K562 (cell line): ENCODE results near the gene SPRN. TPM values are rescaled to one million over a fixed set of nuclear protein-coding genes. Genes with fewer than 3 reads are reported as not detected.
A peak's percentile ranks its signal among the peaks of the same experiment; 100 is the strongest.

Experiments used
- BACH1 ChIP-seq: fragments of 200-800 bp; sonication (Bioruptor generic); IDR thresholded peaks from 2 replicates; pipeline ENCODE4 v1.6.1; 2016; ENCODE audit warnings: missing genetic modification characterization, missing compliant biosample characterization
- CXXC5 ChIP-seq: fragments of 250-450 bp; sonication (Bioruptor Pico); IDR thresholded peaks from 2 replicates; pipeline ENCODE4 v1.8.0; 2022; ENCODE audit warnings: inconsistent platforms, mild to moderate bottlenecking, moderate library complexity
- FOSL1 ChIP-seq: fragments of 200-800 bp; sonication (Bioruptor generic); conservative IDR thresholded peaks from 2 replicates; pipeline ENCODE4 v1.6.1; 2016; ENCODE audit warnings: missing genetic modification characterization, missing compliant biosample characterization
- FUS ChIP-seq: fragments of 200-400 bp; formaldehyde crosslinking; optimal IDR thresholded peaks from 2 replicates; pipeline ENCODE3; 2017; ENCODE audit warnings: low read depth, low read length
- GABPB1 ChIP-seq: sonication (generic); formaldehyde crosslinking; IDR thresholded peaks from 2 replicates; pipeline ENCODE4 v1.8.0; 2022; ENCODE audit warnings: mild to moderate bottlenecking, missing genetic modification reagents
- HDAC3 ChIP-seq: fragments of 450-650 bp; IDR thresholded peaks from 2 replicates; pipeline ENCODE4 v1.6.1; 2018; ENCODE audit warnings: borderline replicate concordance, mild to moderate bottlenecking, moderate library complexity; ENCODE audit not compliant: partially characterized antibody
- HNRNPK ChIP-seq: fragments of 200-400 bp; formaldehyde crosslinking; IDR thresholded peaks from one replicate; pipeline ENCODE4 v1.6.1; 2018; ENCODE audit warnings: mild to moderate bottlenecking, low read depth, low read length; ENCODE audit not compliant: poor library complexity, severe bottlenecking
- HSF4 ChIP-seq: fragments of 250-450 bp; sonication (Bioruptor Pico); IDR thresholded peaks from 2 replicates; pipeline ENCODE4 v2.1.2; 2022; ENCODE audit warnings: mild to moderate bottlenecking, moderate library complexity, borderline replicate concordance
- KDM4B ChIP-seq, 2 experiments: fragments of 450-650 bp in 1 of 2; sonication (generic) in 1 of 2; IDR thresholded peaks; 2 replicates each; pipeline ENCODE4 v1.6.1; 2016 to 2017; ENCODE audit warnings: borderline replicate concordance in 2 of 2, antibody characterized with exemption in 1 of 2, low read depth in 1 of 2, mild to moderate bottlenecking in 1 of 2
- KDM5B ChIP-seq: fragments of 200-600 bp; sonication (generic); IDR thresholded peaks from 2 replicates; pipeline ENCODE4 v1.6.1; 2012; ENCODE audit warnings: low read depth, mild to moderate bottlenecking, moderate library complexity, low read length, control low read depth, inconsistent platforms; ENCODE audit not compliant: insufficient replicate concordance
- KLF10 ChIP-seq: fragments of 250-450 bp; sonication (Bioruptor Pico); IDR thresholded peaks from 2 replicates; pipeline ENCODE4 v1.6.1; 2021; ENCODE audit warnings: matching md5 sums
- MTA3 ChIP-seq: fragments of 450-650 bp; formaldehyde crosslinking; IDR thresholded peaks from 2 replicates; pipeline ENCODE4 v1.6.1; 2017; ENCODE audit warnings: mild to moderate bottlenecking, borderline replicate concordance
- PHF8 ChIP-seq: fragments of 200-600 bp; sonication (generic); IDR thresholded peaks from 2 replicates; pipeline ENCODE4 v1.6.1; 2012; ENCODE audit warnings: mixed run types, mild to moderate bottlenecking, inconsistent platforms, low read length, moderate library complexity, borderline replicate concordance
- POLR2G ChIP-seq: fragments of 200-400 bp; formaldehyde crosslinking; IDR thresholded peaks from 2 replicates; pipeline ENCODE4 v1.6.1; 2017; ENCODE audit warnings: low read depth, mild to moderate bottlenecking, antibody characterized with exemption, low read length, moderate library complexity
- SP2 ChIP-seq: IDR thresholded peaks from 2 replicates; pipeline ENCODE4 v1.6.1; 2011; ENCODE audit warnings: mild to moderate bottlenecking, low read depth, low read length, moderate library complexity; ENCODE audit not compliant: poor library complexity, severe bottlenecking; ENCODE audit errors: extremely low read depth
- SUPT5H ChIP-seq: fragments of 450-650 bp; IDR thresholded peaks from 2 replicates; pipeline ENCODE4 v1.6.1; 2016
- TRIM24 ChIP-seq, 2 experiments: fragments of 450-650 bp; IDR thresholded peaks; 2 replicates each; pipeline ENCODE4 v1.6.1; 2016
- ZEB2 ChIP-seq: fragments of 450-650 bp; IDR thresholded peaks from 2 replicates; pipeline ENCODE4 v1.6.1; 2016
- ZNF324 ChIP-seq: fragments of 250-450 bp; sonication (Bioruptor Pico); IDR thresholded peaks from 2 replicates; pipeline ENCODE4 v1.4.0; 2020; ENCODE audit warnings: mild to moderate bottlenecking
- polyA plus RNA-seq, 8 experiments: library from polyadenylated mRNA; depleted of rRNA in 4 of 8; stranded (reverse) in 5 of 8; unstranded in 3 of 8; fragments of >200 nt; fragmentation: Nextera tagmentation in 2 of 8; fragmentation: Illumina TruSeq in 1 of 8; extraction: Ambion mirVana in 2 of 8; extraction: Trizol in 1 of 8; gene quantifications; 2 replicates each; pipeline versions ENCODE4 v1.2.1 to v1.2.3, GENCODE V29; 2011 to 2014; ENCODE audit warnings: inconsistent platforms in 1 of 8, missing spikeins in 1 of 8
- total RNA-seq, 7 experiments: library from RNA; depleted of rRNA in 6 of 7; stranded (reverse); fragments of >200 nt in 6 of 7; fragmentation: Illumina TruSeq in 2 of 7; extraction: Trizol in 2 of 7; gene quantifications; 2 replicates each; pipeline versions ENCODE4 v1.2.1 to v1.2.3, GENCODE V29; 2011 to 2021; ENCODE audit warnings: low replicate concordance in 1 of 7
- TF ChIP-seq, protein P1 (sequence below): IDR thresholded peaks from 3 replicates; pipeline ENCODE4 v1.6.1; 2011; ENCODE audit warnings: borderline replicate concordance, mild to moderate bottlenecking; ENCODE audit not compliant: insufficient read length, insufficient read depth
- TF ChIP-seq, protein P2 (sequence below): IDR thresholded peaks from 2 replicates; pipeline ENCODE4 v1.6.1; 2011; ENCODE audit warnings: borderline replicate concordance, low read depth, mild to moderate bottlenecking, moderate library complexity, low read length; ENCODE audit not compliant: insufficient read depth, poor library complexity, severe bottlenecking
- TF ChIP-seq, protein P3 (sequence below): sonication (generic); formaldehyde crosslinking; IDR thresholded peaks from 2 replicates; pipeline ENCODE4 v1.8.0; 2022; ENCODE audit warnings: mild to moderate bottlenecking, missing genetic modification reagents
- TF ChIP-seq, protein P4 (sequence below): sonication (generic); formaldehyde crosslinking; IDR thresholded peaks from 2 replicates; pipeline ENCODE4 v1.9.0; 2022; ENCODE audit warnings: mild to moderate bottlenecking, missing genetic modification reagents

Gene SPRN
- total and polyA plus RNA-seq, 9 of the 15 experiments (the other 6 are each of a cell fraction or from before 2014, with no cell fraction given): 0.04 TPM; not detected in 8

DNA sequence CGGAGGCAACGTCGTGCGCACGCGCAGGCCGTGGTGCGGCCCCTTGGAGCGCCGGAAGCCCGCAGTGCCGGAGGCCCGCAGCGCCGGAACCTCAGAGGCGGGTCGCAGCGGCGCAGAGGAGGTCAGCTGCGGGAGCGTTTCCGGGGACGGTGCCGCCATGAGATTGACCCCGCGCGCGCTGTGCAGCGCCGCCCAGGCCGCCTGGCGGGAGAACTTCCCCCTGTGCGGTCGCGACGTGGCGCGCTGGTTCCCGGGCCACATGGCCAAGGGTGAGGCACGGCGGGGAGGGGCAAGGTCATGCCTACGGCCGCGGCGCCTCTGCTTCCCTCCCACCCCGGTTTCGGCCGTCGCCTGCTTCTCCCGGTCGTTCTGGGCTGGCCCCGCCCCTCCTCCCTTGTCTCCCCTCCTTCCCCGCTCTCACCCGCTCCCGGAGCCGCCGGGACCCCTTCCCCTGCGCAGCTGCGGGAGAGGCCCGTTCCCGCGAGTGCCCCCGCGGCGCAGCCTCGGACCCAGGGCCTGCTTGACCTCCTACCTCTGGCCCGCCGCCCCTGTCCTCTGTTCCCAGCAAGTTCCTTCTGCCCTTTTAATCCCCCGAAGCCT is 30.3 kb downstream of the SPRN start, which contains the start of gene MTG1 (continued):
- no peak for TF ChIP-seq HDAC3
- peak in 1 of 2 experiments; percentile 82; a peak in 2 of 4 replicates for TF ChIP-seq TRIM24 (IDR thresholded peaks at IDR 0.05)
- no peak for TF ChIP-seq SP2
- TF ChIP-seq, protein P1, sequence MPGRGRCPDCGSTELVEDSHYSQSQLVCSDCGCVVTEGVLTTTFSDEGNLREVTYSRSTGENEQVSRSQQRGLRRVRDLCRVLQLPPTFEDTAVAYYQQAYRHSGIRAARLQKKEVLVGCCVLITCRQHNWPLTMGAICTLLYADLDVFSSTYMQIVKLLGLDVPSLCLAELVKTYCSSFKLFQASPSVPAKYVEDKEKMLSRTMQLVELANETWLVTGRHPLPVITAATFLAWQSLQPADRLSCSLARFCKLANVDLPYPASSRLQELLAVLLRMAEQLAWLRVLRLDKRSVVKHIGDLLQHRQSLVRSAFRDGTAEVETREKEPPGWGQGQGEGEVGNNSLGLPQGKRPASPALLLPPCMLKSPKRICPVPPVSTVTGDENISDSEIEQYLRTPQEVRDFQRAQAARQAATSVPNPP: no peak
- peak; percentile 43; the same call in 1 of the 2 replicates for TF ChIP-seq FOSL1 (tag)
- peak; percentile 75; the same call in 1 of the 2 replicates for TF ChIP-seq PHF8
- TF ChIP-seq FUS: peak; percentile 36
- TF ChIP-seq, protein P2, sequence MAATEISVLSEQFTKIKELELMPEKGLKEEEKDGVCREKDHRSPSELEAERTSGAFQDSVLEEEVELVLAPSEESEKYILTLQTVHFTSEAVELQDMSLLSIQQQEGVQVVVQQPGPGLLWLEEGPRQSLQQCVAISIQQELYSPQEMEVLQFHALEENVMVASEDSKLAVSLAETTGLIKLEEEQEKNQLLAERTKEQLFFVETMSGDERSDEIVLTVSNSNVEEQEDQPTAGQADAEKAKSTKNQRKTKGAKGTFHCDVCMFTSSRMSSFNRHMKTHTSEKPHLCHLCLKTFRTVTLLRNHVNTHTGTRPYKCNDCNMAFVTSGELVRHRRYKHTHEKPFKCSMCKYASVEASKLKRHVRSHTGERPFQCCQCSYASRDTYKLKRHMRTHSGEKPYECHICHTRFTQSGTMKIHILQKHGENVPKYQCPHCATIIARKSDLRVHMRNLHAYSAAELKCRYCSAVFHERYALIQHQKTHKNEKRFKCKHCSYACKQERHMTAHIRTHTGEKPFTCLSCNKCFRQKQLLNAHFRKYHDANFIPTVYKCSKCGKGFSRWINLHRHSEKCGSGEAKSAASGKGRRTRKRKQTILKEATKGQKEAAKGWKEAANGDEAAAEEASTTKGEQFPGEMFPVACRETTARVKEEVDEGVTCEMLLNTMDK: peak; percentile 75
- TF ChIP-seq ZEB2: peak; percentile 56
- TF ChIP-seq, protein P3, sequence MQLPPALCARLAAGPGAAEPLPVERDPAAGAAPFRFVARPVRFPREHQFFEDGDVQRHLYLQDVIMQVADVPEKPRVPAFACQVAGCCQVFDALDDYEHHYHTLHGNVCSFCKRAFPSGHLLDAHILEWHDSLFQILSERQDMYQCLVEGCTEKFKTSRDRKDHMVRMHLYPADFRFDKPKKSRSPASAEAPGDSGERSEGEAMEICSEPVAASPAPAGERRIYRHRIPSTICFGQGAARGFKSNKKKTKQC (CRISPR knock-in tag): peak; percentile 90
- TF ChIP-seq, protein P4, sequence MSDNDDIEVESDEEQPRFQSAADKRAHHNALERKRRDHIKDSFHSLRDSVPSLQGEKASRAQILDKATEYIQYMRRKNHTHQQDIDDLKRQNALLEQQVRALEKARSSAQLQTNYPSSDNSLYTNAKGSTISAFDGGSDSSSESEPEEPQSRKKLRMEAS (CRISPR knock-in tag): peak; percentile 99
- TF ChIP-seq GABPB1 (CRISPR knock-in tag): peak; percentile 98
- peak; percentile 55 for TF ChIP-seq HNRNPK
- no peak for TF ChIP-seq BACH1
- TF ChIP-seq MTA3: peak; percentile 87; the same call in 1 of the 2 replicates
- peak; percentile 76 for TF ChIP-seq SUPT5H
- peak; percentile 94 for TF ChIP-seq POLR2G
- TF ChIP-seq CXXC5: peak; percentile 97
- TF ChIP-seq KDM5B: peak; percentile 60
- no peak for TF ChIP-seq ZNF324 (CRISPR knock-in tag)
- TF ChIP-seq HSF4 (CRISPR knock-in tag): no peak
- TF ChIP-seq KLF10 (CRISPR knock-in tag): no peak
- TF ChIP-seq KDM4B (IDR thresholded peaks at IDR 0.05; ENCODE audit: borderline replicate concordance in 2 of 2, low read depth in 1 of 2): peak in 1 of 2 experiments; percentile 78; a peak in 2 of 4 replicates
